Measurements from ENCODE around the gene TH. TPM values are rescaled to one million over a fixed set of nuclear protein-coding genes. Genes with fewer than 3 reads are reported as not detected.

The TH gene
- total RNA-seq, 2 donors from 2014 or later: not detected

DNA sequence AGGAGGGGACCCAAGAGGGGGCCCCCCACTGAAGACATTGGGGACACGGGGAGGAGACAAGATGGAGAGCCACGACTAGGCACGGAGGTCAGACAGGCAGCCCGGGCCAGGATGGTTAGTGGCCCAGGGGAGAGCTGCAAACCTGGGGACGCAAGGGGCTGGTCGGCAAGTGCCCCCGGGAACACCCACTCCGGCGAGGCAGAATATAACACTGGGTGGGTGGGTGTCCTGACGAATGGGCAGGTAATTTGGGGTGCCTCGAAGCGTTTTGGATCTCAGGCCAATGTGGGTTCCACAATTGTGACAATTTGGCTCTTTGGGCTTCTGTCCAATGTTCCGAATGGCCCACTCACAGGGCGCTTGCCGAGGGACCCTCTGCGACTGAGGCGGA lies 42.3 kb downstream of the TH start:
- peaks cover 16% of the 10 kb centered on the region for H3K27me3 ChIP-seq (ENCODE audit: control insufficient read depth, insufficient read depth, low read length, poor library complexity, severe bottlenecking)
- H3K27me3 Mint-ChIP-seq (ENCODE audit: insufficient read depth): peaks cover 40% of the 10 kb centered on the region
- H3K4me3 ChIP-seq (ENCODE audit: low read length): no peak overlapping the region
- no peaks in the 10 kb centered on the region for H3K9me3 ChIP-seq (ENCODE audit: control insufficient read depth, low read length)
- no peaks in the 10 kb centered on the region for H3K36me3 Mint-ChIP-seq (ENCODE audit: low read depth)
- H3K4me3 Mint-ChIP-seq: no peak overlapping the region
- no peaks in the 10 kb centered on the region for H3K36me3 ChIP-seq (ENCODE audit: control insufficient read depth, insufficient read depth, low read length)
- no peaks in the 10 kb centered on the region for H3K4me1 Mint-ChIP-seq
- H3K9ac ChIP-seq (ENCODE audit: extremely low read depth, low read length, poor library complexity, severe bottlenecking): no peak overlapping the region
- no peak overlapping the region for H3K27ac ChIP-seq (ENCODE audit: low read depth, low read length)
- H3K4me1 ChIP-seq (ENCODE audit: control insufficient read depth, insufficient read depth, low read length): no peaks in the 10 kb centered on the region
- H3K9me3 Mint-ChIP-seq: no peaks in the 10 kb centered on the region
- TF ChIP-seq, protein P1, sequence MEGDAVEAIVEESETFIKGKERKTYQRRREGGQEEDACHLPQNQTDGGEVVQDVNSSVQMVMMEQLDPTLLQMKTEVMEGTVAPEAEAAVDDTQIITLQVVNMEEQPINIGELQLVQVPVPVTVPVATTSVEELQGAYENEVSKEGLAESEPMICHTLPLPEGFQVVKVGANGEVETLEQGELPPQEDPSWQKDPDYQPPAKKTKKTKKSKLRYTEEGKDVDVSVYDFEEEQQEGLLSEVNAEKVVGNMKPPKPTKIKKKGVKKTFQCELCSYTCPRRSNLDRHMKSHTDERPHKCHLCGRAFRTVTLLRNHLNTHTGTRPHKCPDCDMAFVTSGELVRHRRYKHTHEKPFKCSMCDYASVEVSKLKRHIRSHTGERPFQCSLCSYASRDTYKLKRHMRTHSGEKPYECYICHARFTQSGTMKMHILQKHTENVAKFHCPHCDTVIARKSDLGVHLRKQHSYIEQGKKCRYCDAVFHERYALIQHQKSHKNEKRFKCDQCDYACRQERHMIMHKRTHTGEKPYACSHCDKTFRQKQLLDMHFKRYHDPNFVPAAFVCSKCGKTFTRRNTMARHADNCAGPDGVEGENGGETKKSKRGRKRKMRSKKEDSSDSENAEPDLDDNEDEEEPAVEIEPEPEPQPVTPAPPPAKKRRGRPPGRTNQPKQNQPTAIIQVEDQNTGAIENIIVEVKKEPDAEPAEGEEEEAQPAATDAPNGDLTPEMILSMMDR (conservative IDR thresholded peaks at IDR 0.05): no peak
- 94 to 95% methylated on average over 17 of the region's 17 CpGs for WGBS, 2 experiments (ENCODE audit: insufficient coverage in 1 of 2, insufficient read length in 1 of 2)
- H3K27ac Mint-ChIP-seq: no peak overlapping the region
- no peak for DNase-seq

DNA sequence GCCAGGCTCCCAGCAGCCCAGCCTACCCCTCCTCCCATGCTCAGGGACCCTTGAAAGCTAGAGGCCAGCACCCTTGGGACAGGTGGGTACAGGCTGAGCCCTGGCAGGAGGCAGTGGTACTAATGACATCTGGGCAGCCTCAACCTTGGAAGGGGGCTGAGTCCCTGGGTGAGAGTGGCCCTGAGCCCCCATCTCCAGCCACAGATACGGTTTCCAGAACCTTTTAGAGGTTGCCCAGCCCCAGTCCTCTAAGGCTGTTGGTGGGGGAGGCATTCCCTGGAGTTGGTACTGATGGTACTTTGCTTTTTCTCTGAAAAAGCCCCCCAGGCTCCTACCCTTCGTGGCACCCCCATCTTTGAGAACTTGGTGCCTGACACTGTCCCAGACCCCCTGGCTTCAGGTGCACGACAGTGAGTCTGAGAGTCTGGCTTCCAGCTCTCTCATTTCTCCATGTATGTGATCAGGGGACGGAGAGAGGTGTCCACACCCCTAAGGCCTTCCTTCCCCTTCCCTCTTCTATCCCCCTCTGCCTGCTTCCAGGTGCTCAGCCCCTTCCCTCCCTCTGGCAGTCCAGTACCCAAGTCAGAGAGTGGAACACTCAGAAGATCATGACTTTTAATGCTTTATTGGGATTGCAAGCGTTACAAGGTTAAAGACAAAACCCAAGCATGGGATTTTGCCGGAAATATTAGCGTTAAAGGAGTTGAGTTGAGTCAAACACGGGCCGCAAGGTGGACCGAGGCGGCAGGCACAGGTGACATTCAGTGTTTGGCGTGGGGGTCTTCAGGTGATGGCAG lies 42.9 kb downstream of the TH start:
- Histone ChIP-seq H3K36me3 (ENCODE audit: control insufficient read depth, insufficient read depth, low read length) (no peaks in the 10 kb centered on the region), H3K27ac (ENCODE audit: low read depth, low read length) (no peak overlapping the region), H3K4me3 (ENCODE audit: low read length) (no peak overlapping the region), H3K9me3 (ENCODE audit: control insufficient read depth, low read length) (no peaks in the 10 kb centered on the region), H3K9ac (ENCODE audit: extremely low read depth, low read length, poor library complexity, severe bottlenecking) (no peak overlapping the region), H3K27me3 (ENCODE audit: control insufficient read depth, insufficient read depth, low read length, poor library complexity, severe bottlenecking) (peaks cover 11% of the 10 kb centered on the region), H3K4me1 (ENCODE audit: control insufficient read depth, insufficient read depth, low read length) (no peaks in the 10 kb centered on the region)
- Mint-ChIP-seq H3K27ac (no peak overlapping the region), H3K9me3 (no peaks in the 10 kb centered on the region), H3K36me3 (ENCODE audit: low read depth) (no peaks in the 10 kb centered on the region), H3K4me1 (no peaks in the 10 kb centered on the region), H3K27me3 (ENCODE audit: insufficient read depth) (peaks cover 38% of the 10 kb centered on the region), H3K4me3 (no peak overlapping the region)
- DNase-seq: no peak
- WGBS, 2 experiments (ENCODE audit: insufficient coverage in 1 of 2, insufficient read length in 1 of 2): 91 to 92% methylated on average over 11 to 12 of the region's 12 CpGs
- TF ChIP-seq, protein P1 (conservative IDR thresholded peaks at IDR 0.05): no peak

DNA sequence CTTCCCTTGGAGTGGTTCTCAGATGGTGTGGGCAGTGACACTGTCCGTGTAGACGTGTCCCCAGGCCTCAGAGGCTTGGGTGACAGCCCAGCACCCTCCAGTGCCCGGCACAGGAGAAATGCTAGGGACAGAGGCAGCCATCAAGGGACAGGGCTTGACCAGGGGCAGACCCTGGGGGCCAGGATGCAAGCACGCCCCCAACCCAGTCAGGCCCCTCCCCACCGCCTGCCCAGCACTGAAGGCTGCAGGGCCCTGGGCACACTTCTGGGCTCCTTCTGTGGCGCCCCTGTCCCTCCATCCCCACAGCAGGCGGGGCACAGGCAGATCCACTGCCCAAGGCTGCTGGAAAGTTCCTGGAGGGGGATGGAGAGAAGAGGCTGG lies 43.5 kb downstream of the TH start:
- TF ChIP-seq, protein P1 (conservative IDR thresholded peaks at IDR 0.05): no peak
- Mint-ChIP-seq H3K4me1 (no peaks in the 10 kb centered on the region), H3K27ac (no peak overlapping the region), H3K36me3 (ENCODE audit: low read depth) (no peaks in the 10 kb centered on the region), H3K9me3 (no peaks in the 10 kb centered on the region), H3K4me3 (no peak overlapping the region), H3K27me3 (ENCODE audit: insufficient read depth) (peaks cover 34% of the 10 kb centered on the region)
- no peak overlapping the region for H3K4me3 ChIP-seq (ENCODE audit: low read length)
- H3K9me3 ChIP-seq (ENCODE audit: control insufficient read depth, low read length): no peaks in the 10 kb centered on the region
- no peaks in the 10 kb centered on the region for H3K36me3 ChIP-seq (ENCODE audit: control insufficient read depth, insufficient read depth, low read length)
- H3K9ac ChIP-seq (ENCODE audit: extremely low read depth, low read length, poor library complexity, severe bottlenecking): no peak overlapping the region
- H3K27me3 ChIP-seq (ENCODE audit: control insufficient read depth, insufficient read depth, low read length, poor library complexity, severe bottlenecking): peaks cover 5% of the 10 kb centered on the region
- WGBS, 2 experiments (ENCODE audit: insufficient coverage in 1 of 2, insufficient read length in 1 of 2): 86% methylated on average over 7 of the region's 7 CpGs; no CpG with 5 or more reads in 1 of the 2 experiments
- no peak for DNase-seq
- no peaks in the 10 kb centered on the region for H3K4me1 ChIP-seq (ENCODE audit: control insufficient read depth, insufficient read depth, low read length)
- H3K27ac ChIP-seq (ENCODE audit: low read depth, low read length): no peak overlapping the region
